Activated effector memory CD4-positive, alpha-beta T cell treated with Interleukin-2 at 50 U/mL for 16 hours (primary cell): ENCODE measurements around the gene RAB3C.

ENCODE experiments used
- DNase-seq: peaks from one replicate; pipeline ENCODE4 v3.0.0-alpha.2; 2020

Gene RAB3C

GRCh38 chr5:58778888-58779287 is 196.0 kb downstream of the RAB3C start:
- DNase-seq: no peak

GRCh38 chr5:58786035-58786434 is 203.2 kb downstream of the RAB3C start:
- DNase-seq: no peak

- no peak for DNase-seq
Observed at GRCh38 chr5:58786711-58787303, 203.9 kb downstream of the RAB3C start.

DNA sequence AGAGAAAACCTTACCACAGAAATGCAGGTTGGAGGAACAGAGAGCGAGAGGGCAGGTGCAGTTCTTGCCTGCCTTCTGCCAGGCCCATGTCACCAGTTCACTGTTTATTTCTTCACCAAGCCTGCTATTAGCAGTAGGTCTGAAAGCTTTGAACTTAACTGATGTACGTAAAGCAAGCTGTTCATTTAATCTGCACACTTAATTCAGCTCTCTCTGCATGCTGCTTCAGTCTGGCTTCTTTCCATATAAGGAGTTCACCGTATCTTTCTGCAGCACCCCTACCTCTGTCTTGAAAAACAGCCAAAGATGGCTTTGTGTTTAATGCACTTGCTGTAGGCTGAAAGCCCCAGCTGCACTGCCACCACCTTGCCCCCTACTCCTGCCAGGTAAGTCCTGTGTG is 205.1 kb downstream of the RAB3C start:
- no peak for DNase-seq

DNA sequence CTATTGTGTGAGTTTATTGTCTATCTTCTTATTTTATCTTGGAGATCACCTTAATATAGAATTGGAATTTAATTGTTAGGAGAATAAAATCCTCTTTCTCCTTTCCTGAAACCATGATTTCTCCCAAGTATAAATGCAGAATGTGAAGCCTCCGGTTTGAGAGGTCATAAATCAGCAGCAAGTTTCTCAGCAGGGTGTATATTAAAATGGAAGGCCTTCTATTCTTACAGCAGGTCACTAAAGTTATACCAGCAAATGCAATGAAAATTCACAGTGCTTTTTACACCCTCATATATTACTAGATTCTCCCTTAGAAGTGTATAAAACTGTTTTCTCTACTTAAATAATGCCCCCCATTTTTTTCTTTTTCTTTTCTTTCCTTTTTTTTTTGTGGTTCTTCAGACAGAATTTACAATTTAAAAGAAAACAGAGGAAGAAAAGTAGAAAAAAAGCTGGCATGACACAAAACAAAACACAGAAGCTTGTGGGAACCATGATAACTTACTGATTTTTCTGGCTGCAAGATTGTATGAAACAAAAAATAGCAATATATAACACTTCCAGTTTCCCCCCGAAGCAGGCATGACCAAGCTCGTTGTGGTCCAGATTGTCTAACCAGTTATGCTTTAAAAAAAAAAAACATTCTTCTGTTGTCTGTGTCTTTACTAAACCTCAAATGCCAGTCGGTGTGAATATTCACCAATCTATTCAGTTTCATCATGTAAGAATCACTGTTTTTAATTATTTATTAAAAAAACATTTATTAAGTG is 211.2 kb downstream of the RAB3C start:
- no peak for DNase-seq

- DNase-seq: no peak
Observed at GRCh38 chr5:58794875-58795274, 212.0 kb downstream of the RAB3C start.

- DNase-seq: no peak
Observed at GRCh38 chr5:58795327-58795726, 212.5 kb downstream of the RAB3C start.

GRCh38 chr5:58797021-58797420 is 214.1 kb downstream of the RAB3C start:
- no peak for DNase-seq

DNA sequence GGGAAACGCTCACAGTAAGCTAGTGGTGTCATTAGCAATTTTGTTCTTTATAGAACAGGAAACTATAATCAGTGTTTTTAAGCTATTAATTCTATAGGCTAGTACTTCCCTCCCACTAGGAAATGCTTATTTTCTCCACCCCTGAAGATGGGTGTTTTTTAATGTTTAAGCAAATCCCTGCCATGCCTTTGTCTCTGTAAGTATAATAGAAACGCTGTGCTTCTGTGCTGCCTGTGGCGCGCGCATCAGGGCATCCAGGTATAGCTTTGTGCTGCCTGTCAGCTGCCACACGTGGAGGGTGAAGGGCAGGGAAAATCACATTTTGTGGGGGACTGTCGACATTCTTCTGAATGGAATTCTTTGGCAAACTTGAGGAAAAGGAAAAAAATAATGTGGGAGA is 217.5 kb downstream of the RAB3C start:
- no peak for DNase-seq

- DNase-seq: no peak
Observed at GRCh38 chr5:58800861-58801540, 218.1 kb downstream of the RAB3C start.

- DNase-seq: no peak
Observed at GRCh38 chr5:58803056-58803455, 220.2 kb downstream of the RAB3C start.

DNA sequence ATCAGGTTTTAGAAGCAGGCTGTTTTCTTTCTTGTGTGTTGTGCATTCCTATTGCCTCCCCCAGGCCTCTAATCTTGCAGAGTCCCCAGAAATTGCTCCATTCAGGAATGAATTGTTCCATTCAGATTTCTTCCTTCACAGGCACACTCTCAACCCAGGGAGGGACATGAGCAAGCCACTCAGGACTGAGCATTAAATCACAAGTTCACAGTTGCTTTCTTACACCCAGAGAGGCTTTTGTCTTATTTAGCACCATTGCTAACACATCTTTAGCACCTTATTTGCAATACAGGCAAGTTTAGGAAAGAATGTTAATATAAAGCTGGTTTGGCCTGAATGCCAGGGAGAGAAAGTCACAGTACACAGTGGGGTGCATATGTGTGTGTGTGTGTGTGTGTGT is 221.4 kb downstream of the RAB3C start:
- no peak for DNase-seq

GRCh38 chr5:58810086-58810485 is 227.2 kb downstream of the RAB3C start:
- no peak for DNase-seq

DNA sequence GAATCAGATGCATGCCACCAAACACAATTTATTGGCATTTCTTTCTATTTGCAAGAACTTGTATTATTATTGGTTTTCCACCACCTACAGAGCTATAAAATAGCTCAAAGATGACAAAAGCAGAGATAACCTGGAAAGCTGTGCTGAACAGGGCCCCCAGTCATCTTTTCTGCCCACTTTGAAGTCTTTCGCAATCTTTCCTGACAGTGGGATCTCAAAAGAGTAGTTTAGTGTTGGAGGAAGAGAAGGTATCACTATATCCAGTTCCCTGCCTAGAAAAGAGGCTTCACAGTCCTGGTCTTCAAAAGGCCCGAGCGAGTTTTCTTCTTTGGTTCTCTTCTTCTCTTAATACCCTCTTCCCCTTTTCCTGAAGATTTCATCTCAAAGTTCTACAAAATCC is 231.0 kb downstream of the RAB3C start:
- no peak for DNase-seq

DNA sequence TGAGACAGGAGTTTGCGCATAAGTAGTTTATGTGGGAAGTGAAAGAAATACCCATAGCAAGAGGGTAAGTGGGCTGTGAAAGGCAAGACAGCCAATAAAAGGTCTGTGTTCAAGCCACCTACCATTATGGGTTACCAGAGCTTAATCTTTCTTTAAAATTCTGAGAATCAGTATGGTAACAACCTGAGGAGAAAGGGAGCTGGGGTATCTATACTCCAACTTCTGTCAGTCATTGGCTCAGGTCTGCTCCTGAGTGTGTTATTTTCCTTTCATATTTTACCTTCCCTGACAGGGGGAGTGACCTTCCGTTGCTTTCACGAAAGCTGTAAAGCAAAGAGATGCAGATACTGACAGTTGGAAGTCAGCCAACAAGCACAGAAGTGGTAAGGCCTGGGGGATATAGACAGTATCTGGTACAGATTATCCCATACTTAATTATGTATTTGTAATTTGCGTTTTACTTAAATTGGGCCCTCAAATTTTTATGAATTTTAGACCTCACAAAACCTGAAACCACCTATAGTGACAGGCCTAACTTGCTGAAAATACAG is 233.4 kb downstream of the RAB3C start:
- no peak for DNase-seq

DNA sequence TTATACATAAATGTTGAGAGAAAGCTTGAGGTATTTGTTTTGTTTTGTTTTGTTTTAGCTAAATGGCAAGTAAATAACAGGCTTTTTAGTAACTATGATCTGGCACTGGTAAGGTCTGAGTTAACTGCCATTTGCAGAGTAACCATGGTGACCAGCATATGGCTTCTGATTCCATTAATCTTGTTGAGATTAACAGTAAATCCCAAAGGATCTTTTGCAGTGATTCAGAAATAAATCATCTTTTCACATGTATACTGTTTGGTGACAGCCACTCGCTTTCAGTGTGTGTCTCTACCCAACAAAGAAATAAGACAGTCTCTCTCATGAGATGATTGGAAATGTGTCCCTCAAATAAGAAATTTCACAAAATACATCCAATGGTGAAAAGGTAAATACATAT is 235.6 kb downstream of the RAB3C start:
- DNase-seq: no peak

GRCh38 chr5:58825441-58825840 is 242.6 kb downstream of the RAB3C start:
- no peak for DNase-seq

DNA sequence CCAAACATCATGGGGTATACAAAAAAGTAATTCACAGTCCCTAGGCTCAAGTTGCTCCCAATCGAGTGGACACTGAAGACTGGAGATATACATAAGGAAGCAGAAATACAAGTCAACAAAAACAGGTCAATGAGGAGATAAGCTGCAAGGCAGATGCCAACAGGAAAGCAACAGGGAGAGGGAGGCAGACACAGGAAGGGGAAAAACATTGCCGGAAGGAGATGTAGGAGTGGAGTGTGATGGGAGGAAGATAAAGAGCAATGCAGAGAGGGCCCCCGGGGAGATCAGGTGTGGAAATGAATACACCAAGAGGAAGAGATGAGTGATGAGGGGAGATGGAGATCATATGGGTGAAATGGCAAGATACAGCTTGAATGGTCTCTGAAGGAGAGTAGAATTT is 243.0 kb downstream of the RAB3C start:
- no peak for DNase-seq

DNA sequence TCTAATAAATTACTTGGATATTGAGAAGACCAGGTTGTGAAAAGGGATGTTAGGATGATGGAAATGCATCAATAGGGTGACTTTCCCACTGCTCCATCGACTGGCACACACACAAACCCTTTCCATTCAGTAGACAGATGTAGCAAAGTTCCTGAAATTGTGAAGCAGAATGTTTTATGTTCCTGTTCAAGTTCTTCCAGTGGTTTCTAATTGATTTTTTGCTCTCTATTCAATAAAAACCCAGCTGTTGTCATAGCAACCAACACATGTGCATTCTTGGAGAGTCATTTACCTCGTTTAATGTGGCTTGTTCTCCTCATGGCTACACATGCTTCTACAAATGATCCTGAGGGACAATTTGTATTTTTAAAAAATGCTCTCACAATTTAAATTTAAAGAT is 244.6 kb downstream of the RAB3C start:
- DNase-seq: no peak

GRCh38 chr5:58828258-58828657 is 245.4 kb downstream of the RAB3C start:
- no peak for DNase-seq

DNA sequence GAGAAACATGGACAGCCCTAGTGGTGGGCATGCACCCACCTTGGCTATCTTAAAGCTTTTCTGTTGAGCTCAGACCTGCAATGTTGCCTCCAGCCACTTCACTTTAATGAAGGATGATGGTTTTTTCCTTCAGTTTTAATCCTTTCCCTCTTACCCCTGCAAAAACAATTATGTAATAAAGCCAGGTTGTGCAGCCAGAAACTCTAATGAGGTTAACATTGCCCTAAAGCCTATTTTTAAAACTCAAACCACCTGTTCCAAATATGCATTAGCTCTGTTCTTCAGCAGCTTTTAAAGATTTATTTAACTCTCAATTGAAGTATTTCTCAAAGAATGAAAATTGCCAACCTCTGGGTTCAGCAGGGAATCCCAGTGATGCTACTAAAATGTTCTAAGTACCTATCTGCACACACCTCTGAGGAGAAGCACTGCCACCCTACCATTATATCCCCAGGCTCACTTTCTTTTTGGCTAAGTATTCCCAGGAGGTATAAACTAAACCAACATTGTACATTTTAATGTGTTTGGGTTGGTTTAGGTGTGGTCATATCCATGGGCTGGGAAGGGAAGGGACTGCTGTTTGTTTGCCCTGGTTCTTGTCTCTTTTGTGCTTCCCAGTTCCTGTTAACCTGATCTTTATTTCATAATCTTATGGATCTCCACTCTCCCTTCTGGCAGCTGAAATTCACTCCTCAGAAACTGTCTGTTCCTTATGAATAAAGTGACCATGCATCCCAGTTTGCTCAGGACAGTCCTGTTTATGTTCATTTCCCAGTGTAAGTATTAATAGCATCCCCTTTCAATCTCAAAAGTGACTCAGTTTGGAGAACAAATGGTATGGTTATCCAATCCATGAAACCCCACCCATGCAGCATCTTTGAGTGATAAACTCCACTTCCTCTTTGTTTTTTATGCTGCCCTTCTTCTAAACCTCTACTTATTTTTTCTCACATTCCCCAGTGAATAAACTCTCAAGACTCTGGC is 251.7 kb downstream of the RAB3C start:
- no peak for DNase-seq

DNA sequence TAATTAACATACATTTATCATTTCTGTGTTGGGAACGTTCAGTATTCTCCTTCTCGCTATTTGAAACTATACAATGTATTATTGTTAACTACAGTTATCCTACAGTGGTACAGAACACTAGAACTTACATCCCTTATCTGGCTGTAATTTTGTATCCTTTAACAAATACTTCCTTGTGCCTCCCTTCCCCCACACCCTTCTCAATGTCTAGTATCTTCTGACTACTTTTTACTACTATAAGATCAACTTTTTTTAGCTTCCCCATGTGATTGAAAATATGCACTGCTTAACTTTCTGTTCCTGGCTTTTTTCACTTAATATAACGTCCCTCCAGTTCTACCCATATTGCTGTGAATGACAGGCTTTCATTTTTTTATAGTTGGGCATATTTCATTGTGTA is 253.5 kb downstream of the RAB3C start:
- no peak for DNase-seq

GRCh38 chr5:58838729-58839128 is 255.9 kb downstream of the RAB3C start:
- no peak for DNase-seq
